ENCODE results near the gene FMNL1.
A peak's percentile ranks its signal among the peaks of the same experiment; 100 is the strongest.

The FMNL1 gene

GRCh38 chr17:45222996-45223538, 1.4 kb downstream of the FMNL1 start:
- DNase-seq = no peak

DNA sequence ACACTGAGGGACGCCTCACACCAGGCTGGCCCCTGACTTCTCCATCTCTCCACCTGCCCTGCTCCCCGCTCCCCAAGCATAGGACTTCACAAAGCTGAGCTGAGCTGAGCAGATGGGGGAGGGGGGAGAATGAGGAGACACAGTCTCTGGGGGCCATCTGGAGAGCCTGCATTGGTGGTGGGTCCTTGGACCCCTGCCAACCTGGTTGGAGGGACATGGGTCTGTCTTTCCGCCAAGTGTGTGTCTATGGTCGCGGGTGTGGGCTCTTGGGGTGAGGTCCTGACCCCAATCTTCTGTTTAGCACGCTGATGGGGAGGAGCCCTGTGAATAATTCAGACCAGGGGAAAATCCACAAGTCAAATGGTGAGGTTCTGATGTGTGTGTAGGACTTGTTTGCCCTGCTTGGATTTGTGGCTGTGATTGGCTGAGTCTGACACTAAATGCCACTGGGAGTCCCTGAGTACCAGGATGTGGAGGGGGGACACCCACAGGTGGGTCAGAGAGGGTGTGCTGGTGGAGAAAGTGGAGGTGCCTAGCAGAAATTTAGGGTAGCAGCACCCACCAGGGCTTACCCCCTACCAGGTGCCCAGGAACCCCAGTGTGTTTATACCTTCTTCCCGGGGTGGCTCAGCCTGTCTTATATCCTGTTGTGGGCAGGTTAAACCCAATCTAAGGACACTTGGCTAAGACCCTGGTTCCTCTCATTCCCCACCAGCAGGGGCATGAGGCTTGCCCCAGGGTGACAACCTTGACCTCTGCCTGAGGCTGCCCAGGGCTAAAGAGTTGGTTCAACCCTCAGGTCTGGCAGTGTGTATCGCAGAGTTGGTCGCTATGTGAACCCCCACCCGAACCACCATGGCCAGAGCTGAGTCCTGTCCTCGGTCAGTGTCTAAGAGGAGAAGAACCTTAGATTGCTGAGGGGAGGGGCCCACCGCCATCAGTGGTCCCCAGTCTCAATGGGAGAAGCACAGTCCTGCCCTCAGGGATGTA, 2.1 kb downstream of the FMNL1 start:
- no peak for DNase-seq

- no peak for DNase-seq
These were observed 3.0 kb downstream of the FMNL1 start for GRCh38 chr17:45224671-45225050.

GRCh38 chr17:45225051-45225700, 3.5 kb downstream of the FMNL1 start:
- DNase-seq = peak; percentile 28

GRCh38 chr17:45225964-45226530, 4.4 kb downstream of the FMNL1 start:
- DNase-seq = peak; percentile 80

- DNase-seq = no peak
These were observed 4.9 kb downstream of the FMNL1 start for GRCh38 chr17:45226576-45226975.

DNA sequence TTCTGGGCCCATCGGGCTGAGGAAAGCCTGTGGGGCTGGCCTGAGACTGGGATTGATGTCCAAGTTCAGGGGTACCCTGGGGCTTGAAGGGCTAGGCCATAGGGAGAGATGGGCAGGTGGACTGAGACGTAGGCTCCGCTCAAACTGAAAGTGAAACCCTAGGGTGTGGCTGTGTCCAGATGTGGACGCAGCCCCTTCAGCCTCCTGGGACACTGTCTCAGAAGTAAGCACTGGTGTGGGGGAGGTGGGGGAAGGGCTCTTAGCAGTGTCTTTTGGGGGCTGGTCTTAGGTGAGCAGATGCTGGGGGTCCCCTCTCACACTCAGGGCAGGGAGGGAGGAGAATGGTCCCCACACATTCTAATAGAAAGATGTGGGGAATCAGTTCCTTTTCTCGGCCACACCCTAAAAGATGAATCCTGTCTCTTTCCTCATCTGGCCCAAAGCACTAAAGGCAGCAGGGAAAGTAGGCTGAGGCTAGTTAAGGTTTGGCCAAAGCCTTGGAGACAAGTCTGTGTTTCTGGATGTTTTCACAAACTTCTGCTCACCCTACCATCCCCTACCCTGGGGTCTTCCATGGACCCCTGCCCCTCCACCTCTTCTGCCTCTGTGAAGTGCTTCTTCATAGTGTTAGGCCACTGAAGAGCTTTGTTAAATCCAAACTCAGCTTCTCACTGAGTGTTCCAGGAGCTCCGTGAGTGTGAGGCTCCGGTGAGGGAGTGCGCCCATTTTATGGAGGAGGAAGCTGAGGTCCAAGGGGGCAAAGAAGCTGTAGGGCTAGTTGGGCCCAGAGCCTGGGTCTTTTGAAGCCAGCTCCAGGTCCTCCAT, 5.6 kb downstream of the FMNL1 start:
- no peak for DNase-seq

GRCh38 chr17:45227926-45228762, 6.5 kb downstream of the FMNL1 start:
- no peak for DNase-seq

DNA sequence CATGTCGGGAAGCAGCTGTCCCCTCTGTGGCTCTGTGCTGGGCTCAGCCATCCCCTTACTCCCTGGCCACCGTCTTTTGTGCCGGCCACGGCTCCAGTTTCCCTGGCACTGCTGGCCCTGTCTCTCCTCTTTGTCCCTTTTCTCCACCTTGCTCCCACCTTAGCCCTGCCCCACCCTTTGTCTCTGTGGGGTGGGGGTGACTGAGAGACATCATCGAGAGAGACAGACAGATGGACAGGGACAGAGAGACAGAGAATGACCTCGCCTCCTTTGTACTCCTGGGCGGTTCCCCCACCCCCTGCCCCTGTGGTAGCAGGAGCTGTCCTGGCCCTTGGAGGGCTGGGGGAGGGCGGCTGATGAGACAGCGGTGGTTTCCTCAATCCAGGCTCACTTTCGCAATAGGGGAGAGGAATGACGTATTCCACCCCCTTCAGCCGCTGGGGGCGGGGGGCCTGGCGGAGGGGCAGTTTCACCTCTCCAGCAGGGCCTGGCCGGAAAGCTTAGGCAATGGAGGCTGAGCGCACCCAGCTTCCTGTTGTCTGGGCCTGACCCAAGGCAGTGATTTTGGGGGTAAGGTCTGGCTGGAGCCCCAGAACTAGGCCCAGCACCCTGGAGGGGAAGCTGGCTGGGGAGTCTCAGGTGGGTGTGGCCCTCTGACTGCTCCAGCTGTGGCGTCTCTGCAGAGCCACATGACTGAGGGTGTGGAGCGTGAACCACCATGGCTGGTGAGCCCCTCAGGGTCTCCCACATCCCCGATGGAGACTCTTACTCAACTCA, 7.3 kb downstream of the FMNL1 start:
- DNase-seq = peak; percentile 69

DNA sequence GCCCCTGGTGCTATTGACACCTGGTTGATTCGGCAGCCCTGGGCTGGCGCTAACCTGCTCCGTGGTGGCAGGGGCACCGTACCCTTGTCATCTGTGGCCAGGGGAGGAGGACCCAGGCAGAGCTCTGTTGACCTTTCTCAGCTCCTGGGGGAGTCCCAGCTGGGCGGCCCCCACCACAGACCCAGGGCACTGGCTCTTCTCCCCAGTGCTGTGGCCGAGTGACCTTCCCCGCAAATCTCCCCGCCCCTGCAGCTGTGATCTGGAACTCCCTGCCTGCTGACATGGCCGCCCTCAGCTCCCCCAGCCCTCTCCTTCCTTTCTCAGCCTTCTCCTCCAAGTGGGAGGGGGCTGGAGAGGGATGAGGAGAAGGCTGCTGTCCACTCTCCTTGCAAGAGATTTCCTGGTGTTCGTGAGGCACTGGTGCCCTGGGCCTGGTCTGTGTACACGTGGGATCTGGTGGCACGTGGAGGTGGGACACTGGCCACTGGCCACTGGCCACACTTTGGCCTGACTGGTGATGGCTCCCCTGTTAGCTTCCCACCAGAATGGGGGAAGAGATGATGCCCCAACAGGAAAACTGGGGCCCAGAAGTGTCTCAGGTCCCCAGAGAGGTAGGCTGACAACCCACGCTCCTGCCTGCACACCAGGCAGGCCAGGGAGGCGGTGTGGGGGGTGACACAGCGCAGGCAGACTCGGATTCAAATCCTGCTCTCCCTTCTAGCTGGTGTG, 8.2 kb downstream of the FMNL1 start:
- no peak for DNase-seq

GRCh38 chr17:45230410-45230786, 8.7 kb downstream of the FMNL1 start:
- DNase-seq = no peak

DNA sequence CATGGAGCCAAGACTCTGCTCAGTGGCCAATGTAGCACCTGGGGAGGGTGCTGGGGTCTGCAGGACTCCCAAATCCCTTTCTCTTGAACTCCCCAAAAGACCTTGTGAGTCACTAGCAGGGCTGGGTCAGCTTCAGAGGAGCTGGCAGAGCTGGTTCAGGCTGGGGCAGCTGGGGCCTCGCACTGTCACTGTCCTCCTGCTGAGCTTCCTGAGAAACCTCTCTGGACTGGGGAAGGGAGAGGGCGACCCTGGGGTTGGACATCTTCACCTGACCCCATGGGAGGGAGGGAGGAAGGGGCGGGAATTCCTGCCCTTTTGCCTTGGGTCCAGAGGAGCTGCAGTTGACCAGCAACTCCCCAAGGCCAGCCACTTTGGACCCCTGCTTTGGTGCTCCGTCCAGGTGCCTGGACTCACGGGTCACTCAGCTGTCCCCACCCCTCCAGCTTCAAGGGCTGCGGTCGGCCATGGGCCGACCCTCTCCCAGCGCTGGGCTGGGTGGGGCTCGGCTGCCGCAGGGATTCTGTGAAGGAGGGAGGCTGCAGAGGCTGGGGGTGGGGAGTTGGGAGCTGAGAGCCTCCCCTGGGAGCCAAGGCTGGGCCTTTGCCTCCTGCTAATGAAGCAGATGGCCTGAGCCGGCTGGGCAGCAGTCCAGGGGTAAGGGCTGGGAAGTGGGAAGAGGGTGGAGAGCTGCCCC, 9.2 kb downstream of the FMNL1 start:
- DNase-seq = no peak

DNA sequence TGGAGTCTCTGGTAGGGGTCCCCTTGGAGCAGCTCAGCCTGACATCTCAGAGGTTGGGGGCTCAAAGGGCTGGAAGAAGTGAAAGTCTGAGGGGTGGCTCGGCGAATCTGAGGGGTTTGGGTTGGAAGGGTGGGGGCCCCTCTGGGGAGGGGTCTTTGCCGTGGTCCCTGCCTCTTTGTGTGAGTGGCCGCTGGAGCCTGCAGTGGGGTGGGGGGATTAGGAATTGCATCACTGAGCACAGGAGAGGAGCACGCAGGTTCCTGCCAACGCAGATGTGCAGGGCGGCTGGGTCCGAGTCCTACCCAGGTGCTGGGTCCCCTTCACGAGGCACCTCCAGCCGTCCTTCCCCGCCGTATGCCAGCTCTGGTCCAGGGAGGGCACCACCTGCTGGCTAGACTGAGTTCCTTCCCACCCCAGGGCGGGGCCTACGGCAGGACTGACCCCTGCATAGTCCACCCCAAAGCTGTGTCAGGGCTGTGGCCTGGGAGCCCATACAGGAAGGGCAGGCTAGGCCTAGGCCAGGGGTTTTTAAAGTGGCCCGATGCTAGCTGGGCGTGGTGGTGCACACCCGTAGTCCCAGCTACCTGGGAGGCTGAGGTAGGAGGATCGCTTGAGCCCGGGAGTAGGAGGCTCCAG, 9.9 kb downstream of the FMNL1 start:
- peak; percentile 16 for DNase-seq

DNA sequence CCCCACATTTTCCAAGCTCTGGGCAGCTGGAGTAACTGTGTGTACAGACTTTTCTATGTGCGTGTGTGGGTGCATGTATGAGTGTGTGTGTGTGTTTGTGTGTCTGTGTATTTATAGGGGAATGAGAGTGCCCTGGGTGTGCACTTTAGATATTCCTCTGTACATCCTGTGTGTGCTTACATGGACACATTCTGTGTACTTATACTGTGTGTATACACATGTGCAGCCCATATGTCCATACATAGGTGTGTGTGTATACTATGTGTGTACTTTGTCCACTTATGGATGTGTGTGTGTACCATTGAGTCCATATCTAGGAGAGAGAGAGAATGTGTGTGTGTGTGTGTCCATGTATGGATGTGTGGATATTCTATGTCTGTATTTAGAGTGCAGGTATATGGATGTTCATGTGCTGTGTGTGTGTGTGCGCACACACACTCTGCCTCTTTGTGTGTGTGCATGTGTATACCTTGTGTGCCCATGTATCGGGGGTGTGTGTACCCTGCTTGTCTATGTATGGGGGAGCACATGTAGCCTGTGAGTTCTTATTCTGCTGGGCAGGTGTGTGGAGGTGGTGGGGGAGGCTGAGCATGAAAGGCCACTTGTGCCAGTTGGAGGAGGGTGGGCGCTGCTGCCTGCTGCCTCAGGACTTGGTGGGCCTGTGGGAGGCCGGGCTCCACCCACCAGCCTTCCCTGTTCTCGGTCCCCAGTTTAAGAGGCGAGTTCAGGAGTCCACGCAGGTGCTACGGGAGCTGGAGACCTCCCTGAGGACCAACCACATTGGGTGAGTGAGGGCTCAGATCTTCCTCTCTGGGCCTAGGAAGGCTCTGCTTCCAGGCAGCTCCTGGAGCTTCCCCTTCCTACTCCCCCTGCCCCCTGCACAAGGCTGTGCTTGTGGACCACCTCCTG, 11.1 kb downstream of the FMNL1 start:
- DNase-seq = no peak

GRCh38 chr17:45233423-45233924, 11.8 kb downstream of the FMNL1 start:
- no peak for DNase-seq

DNA sequence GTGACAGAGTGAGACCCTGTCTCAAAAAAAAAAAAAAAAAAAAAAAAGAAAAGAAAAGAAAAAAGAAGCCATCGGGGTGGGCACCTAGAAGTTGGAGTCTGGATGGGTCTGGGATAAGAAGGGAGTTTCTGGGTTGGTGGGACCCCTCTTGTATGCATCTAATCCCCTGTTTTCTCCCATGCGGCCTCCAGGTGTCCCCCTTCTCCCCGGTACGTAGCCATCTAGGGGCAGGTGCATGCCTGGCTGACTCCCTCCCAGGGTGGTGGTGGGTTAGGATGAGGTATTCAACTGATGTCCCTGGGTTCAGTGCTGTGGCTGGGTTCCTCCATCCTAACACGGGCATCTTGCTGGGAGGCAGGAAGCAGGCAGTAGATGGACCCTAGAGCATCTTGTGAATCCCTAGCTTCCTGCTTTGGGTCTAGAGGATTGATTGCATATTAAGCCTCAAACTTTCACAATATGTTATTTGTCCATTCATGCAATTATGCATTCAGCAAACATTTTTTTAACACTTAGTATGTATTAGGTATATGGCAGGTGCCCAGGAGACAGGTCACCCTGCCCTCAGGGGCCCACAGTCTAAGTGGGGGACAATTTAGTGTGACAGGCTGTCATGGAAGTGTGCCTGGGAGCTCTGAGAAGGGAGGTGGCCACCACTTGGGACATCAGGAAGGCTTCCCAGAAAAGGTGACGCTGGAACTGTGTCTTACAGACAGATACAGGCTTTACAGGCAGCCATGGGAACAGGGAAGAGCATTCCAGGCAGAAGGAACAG, 13.1 kb downstream of the FMNL1 start:
- DNase-seq = peak; percentile 42
